H1 (cell line): ENCODE measurements around the gene F11. TPM values are rescaled to one million over a fixed set of nuclear protein-coding genes. Genes with fewer than 3 reads are reported as not detected.

Experiments
- FOSL1 ChIP-seq: IDR thresholded peaks from 2 replicates; pipeline ENCODE4 v1.6.1; 2011; ENCODE audit warnings: mild to moderate bottlenecking, low read depth, low read length, moderate library complexity; ENCODE audit not compliant: insufficient read depth
- HDAC2 ChIP-seq, 2 experiments: fragments of 300-600 bp in 1 of 2; sonication (generic) in 1 of 2; IDR thresholded peaks; 2 replicates each; pipeline ENCODE4 v1.6.1; 2011 to 2012; ENCODE audit warnings: low read depth in 2 of 2, low read length in 2 of 2, mild to moderate bottlenecking in 2 of 2, moderate library complexity in 2 of 2, borderline replicate concordance in 1 of 2, inconsistent platforms in 1 of 2
- HDAC6 ChIP-seq: IDR thresholded peaks from one replicate; pipeline ENCODE4 v1.7.1; 2012; ENCODE audit warnings: low read depth, mild to moderate bottlenecking, inconsistent platforms, low read length, moderate library complexity
- KDM1A ChIP-seq: fragments of 200-600, 300-600 bp; sonication (generic); IDR thresholded peaks from 2 replicates; pipeline ENCODE4 v1.7.1; 2016; ENCODE audit warnings: mild to moderate bottlenecking, low read length, borderline replicate concordance
- NRF1 ChIP-seq: IDR thresholded peaks from 2 replicates; pipeline ENCODE4 v1.6.1; 2011; ENCODE audit warnings: mild to moderate bottlenecking, low read depth, low read length, improper control_type of control experiment
- POU5F1 ChIP-seq: IDR thresholded peaks from 2 replicates; pipeline ENCODE4 v1.6.1; 2011; ENCODE audit warnings: low read depth, mild to moderate bottlenecking, low read length, moderate library complexity
- polyA plus RNA-seq, 7 experiments: library from polyadenylated mRNA; depleted of rRNA in 3 of 7; stranded (reverse) in 5 of 7; unstranded in 2 of 7; fragments of >200 nt in 5 of 7; fragments of 200-250 nt in 2 of 7; gene quantifications; 1 replicate in 5 of 7; 2 replicates in 1 of 7; 4 replicates in 1 of 7; pipeline versions ENCODE4 v1.2.1 to v1.2.3, GENCODE V29; 2011 to 2013; ENCODE audit warnings: missing spikeins in 2 of 7, mixed read lengths in 2 of 7
- total RNA-seq: library from RNA; stranded (reverse); fragmentation: NEBNext Ultra II Directional; extraction: Animal tissue kit (Norgen Biotek cat#: 25700); gene quantifications from 2 replicates; pipeline ENCODE4 v1.2.1, GENCODE V29; 2021
- TF ChIP-seq, protein P1 (sequence below): fragments of 300-600 bp; sonication (generic); IDR thresholded peaks from 2 replicates; pipeline ENCODE4 v1.7.1; 2012; ENCODE audit warnings: low read length, moderate library complexity, mild to moderate bottlenecking, inconsistent platforms; ENCODE audit not compliant: insufficient replicate concordance
- TF ChIP-seq, protein P2 (sequence below): IDR thresholded peaks from 2 replicates; pipeline ENCODE4 v1.6.1; 2012; ENCODE audit warnings: inconsistent platforms

F11 gene
- total and polyA plus RNA-seq, 2 of the 8 experiments (the other 6 are each of a cell fraction or from before 2014, with no cell fraction given) = 0.27 to 0.99 TPM

- TF ChIP-seq, protein P1, sequence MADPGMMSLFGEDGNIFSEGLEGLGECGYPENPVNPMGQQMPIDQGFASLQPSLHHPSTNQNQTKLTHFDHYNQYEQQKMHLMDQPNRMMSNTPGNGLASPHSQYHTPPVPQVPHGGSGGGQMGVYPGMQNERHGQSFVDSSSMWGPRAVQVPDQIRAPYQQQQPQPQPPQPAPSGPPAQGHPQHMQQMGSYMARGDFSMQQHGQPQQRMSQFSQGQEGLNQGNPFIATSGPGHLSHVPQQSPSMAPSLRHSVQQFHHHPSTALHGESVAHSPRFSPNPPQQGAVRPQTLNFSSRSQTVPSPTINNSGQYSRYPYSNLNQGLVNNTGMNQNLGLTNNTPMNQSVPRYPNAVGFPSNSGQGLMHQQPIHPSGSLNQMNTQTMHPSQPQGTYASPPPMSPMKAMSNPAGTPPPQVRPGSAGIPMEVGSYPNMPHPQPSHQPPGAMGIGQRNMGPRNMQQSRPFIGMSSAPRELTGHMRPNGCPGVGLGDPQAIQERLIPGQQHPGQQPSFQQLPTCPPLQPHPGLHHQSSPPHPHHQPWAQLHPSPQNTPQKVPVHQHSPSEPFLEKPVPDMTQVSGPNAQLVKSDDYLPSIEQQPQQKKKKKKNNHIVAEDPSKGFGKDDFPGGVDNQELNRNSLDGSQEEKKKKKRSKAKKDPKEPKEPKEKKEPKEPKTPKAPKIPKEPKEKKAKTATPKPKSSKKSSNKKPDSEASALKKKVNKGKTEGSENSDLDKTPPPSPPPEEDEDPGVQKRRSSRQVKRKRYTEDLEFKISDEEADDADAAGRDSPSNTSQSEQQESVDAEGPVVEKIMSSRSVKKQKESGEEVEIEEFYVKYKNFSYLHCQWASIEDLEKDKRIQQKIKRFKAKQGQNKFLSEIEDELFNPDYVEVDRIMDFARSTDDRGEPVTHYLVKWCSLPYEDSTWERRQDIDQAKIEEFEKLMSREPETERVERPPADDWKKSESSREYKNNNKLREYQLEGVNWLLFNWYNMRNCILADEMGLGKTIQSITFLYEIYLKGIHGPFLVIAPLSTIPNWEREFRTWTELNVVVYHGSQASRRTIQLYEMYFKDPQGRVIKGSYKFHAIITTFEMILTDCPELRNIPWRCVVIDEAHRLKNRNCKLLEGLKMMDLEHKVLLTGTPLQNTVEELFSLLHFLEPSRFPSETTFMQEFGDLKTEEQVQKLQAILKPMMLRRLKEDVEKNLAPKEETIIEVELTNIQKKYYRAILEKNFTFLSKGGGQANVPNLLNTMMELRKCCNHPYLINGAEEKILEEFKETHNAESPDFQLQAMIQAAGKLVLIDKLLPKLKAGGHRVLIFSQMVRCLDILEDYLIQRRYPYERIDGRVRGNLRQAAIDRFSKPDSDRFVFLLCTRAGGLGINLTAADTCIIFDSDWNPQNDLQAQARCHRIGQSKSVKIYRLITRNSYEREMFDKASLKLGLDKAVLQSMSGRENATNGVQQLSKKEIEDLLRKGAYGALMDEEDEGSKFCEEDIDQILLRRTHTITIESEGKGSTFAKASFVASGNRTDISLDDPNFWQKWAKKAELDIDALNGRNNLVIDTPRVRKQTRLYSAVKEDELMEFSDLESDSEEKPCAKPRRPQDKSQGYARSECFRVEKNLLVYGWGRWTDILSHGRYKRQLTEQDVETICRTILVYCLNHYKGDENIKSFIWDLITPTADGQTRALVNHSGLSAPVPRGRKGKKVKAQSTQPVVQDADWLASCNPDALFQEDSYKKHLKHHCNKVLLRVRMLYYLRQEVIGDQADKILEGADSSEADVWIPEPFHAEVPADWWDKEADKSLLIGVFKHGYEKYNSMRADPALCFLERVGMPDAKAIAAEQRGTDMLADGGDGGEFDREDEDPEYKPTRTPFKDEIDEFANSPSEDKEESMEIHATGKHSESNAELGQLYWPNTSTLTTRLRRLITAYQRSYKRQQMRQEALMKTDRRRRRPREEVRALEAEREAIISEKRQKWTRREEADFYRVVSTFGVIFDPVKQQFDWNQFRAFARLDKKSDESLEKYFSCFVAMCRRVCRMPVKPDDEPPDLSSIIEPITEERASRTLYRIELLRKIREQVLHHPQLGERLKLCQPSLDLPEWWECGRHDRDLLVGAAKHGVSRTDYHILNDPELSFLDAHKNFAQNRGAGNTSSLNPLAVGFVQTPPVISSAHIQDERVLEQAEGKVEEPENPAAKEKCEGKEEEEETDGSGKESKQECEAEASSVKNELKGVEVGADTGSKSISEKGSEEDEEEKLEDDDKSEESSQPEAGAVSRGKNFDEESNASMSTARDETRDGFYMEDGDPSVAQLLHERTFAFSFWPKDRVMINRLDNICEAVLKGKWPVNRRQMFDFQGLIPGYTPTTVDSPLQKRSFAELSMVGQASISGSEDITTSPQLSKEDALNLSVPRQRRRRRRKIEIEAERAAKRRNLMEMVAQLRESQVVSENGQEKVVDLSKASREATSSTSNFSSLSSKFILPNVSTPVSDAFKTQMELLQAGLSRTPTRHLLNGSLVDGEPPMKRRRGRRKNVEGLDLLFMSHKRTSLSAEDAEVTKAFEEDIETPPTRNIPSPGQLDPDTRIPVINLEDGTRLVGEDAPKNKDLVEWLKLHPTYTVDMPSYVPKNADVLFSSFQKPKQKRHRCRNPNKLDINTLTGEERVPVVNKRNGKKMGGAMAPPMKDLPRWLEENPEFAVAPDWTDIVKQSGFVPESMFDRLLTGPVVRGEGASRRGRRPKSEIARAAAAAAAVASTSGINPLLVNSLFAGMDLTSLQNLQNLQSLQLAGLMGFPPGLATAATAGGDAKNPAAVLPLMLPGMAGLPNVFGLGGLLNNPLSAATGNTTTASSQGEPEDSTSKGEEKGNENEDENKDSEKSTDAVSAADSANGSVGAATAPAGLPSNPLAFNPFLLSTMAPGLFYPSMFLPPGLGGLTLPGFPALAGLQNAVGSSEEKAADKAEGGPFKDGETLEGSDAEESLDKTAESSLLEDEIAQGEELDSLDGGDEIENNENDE = no peak
- TF ChIP-seq NRF1 = no peak
- TF ChIP-seq POU5F1 = no peak
- no peak for TF ChIP-seq KDM1A
- TF ChIP-seq FOSL1 = no peak
- no peak for TF ChIP-seq HDAC2 (IDR thresholded peaks at IDR 0.05; ENCODE audit: borderline replicate concordance in 1 of 2, low read depth in 2 of 2, low read length in 2 of 2)
- TF ChIP-seq, protein P2, sequence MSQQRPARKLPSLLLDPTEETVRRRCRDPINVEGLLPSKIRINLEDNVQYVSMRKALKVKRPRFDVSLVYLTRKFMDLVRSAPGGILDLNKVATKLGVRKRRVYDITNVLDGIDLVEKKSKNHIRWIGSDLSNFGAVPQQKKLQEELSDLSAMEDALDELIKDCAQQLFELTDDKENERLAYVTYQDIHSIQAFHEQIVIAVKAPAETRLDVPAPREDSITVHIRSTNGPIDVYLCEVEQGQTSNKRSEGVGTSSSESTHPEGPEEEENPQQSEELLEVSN = no peak
- no peak for TF ChIP-seq HDAC6
These were observed 34.8 kb downstream of the F11 start (continued) for GRCh38 chr4:186300659-186301390.
